Measurements from ENCODE around the gene SMPD4.
A peak's percentile ranks its signal among the peaks of the same experiment; 100 is the strongest.
"Not testable (repeated sequence)": the region's sequence is repeated elsewhere in the genome, so short reads cannot be mapped to it uniquely, and the experiment has no call there.

The SMPD4 gene

DNA sequence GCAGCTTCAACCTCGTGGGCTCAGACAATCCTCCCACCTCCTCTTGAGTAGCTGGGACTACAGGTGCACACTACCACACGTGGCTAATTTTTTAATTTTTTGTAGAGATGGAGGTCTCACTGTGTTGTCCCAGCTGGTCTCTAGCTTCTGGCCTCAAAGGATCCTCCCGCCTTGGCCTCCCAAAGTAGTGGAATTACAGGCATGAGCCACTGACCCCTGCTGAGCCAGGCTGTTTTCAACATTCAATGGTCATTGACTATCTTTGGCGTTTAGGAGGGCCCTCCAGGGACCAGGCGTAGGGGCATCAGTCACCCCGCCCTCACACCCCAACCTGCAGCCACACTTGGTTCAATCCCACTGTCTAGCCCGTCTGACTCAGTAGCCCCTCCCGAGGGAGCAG lies 5.9 kb upstream of the SMPD4 start:
- no peak for DNase-seq

DNA sequence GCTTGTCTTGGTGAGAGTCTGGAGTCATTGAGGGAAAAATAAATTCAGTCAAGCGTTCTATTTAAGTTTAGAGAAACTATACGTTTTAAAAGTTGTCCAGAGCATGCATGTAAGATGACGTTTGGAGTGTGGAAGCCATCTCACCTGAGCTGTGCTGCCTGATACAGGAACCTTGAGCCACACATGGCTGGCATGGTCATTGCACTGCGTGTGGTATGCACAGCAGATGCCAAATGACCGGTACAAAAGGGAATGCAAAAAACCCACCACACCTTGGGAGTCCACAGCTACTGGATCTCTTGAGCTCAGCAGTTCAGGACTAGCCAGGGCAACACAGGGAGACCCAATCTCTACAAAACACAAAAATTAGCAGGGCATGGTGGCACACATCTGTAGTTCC lies 5.0 kb upstream of the SMPD4 start:
- DNase-seq, result no peak

DNA sequence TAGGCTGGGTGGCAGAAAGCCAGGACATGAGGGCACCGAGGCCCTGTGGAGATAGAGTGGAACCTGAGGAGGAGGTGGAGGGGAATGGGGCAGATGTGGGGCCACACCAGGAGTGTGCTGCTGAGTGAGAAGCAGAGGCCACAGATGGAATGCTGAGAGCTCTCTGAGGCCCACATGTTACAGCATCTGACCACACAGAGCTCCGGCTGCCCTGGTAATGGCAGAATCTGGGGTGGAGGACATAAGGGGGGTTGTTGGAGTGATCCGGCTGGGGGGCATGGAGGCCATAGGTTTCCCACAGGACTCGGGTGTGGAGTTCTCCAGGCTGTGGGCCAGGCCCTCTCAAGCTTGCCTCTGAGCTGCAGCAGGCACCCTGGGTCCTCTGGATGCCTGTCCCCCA lies 4.5 kb upstream of the SMPD4 start:
- DNase-seq, result no peak

DNA sequence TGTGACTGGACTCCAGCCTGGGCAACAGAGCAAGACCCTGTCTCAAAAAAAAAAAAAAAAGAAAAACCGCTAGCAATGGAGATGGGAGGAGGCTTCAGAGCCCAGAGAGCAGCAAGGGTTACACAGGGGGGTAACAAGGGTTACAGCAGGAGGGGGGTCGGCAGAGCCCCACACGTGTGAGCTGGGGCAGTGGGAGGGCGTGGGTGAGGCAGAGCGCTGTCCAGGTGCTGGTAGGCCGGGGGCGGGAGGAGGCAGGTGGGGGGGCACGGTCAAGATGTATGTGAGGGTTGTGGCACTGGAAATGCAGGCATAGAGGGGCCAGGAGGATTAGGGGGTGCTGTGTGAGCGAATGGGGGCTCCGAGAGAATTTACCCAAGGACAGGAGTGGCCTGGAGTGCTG lies 4.0 kb upstream of the SMPD4 start:
- no peak for DNase-seq

DNA sequence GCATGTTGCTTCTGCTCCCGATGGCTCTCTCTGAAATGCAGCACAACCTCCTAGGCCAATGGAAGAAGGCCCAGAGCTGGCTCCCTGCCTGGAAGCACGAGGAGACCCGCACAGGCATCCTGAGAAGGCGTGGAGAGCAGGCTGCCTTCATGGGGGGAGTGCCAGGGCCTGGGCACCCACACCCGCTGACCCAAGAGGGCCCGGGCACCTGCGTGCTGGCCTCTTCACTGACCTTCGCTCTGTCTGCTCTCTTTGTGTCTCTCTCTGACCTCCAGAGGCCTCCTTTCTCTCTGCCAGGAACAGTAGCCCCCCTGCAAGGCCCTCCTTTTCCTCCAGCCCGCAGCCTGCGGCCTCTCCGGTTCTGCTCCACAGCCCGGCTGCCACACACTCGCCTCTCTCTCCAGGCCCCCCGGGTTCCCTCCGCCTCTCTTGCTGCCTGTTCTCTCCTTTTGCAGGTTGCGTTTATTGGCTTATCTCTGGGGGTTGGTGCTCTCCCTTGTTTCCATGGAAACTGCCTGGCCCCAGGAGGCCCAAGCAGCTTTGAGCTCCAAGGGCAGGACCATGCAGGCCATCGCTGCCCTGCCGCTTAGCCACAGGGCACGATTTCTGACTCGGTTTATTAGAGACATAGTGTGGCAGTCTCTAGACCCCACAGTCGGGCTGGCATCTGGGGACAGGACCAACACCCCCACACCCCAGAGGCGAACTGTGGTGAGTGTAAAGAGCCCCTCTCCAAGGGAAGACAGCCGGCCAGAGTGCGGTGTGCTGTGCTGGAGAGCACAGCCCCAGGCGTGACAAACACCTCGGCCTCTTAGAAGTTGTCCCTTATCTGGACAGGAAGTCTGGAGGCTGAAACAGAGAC lies 2.3 kb upstream of the SMPD4 start:
- peak; percentile 58 for DNase-seq

DNA sequence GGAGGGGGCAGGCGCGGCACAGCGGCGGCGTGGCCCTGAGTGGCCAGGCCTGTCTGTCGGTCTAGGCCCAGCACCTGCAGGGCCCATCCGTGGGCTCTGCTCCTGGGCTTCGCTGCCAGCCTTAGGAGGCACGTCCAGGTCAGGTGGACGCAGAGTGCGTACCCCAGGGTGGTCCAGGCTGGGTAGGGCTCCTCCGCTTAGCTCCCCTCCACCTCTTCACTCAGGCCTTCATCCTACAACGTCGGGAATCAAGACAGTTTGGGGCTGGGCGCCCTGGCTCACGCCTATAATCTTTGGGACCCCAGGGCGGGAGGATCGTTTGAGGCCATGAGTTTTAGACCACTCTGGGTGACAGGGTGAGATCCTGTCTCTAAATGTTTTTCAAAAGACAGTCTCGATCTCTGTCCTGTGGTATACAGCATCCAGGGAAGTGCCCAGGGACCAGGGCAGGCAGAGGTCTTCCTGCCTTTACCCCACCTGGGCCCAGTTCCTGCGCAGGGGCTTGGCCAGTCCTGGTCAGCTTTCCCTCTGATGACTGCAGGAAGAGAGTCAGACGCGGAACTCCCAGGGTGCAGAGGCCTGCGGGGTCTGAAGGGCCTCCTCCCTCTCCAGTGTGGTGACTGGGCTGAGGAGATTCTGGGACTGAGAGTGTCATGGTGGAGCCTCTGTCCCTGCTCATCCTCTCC lies 1.6 kb upstream of the SMPD4 start:
- not testable (repeated sequence) for DNase-seq

DNA sequence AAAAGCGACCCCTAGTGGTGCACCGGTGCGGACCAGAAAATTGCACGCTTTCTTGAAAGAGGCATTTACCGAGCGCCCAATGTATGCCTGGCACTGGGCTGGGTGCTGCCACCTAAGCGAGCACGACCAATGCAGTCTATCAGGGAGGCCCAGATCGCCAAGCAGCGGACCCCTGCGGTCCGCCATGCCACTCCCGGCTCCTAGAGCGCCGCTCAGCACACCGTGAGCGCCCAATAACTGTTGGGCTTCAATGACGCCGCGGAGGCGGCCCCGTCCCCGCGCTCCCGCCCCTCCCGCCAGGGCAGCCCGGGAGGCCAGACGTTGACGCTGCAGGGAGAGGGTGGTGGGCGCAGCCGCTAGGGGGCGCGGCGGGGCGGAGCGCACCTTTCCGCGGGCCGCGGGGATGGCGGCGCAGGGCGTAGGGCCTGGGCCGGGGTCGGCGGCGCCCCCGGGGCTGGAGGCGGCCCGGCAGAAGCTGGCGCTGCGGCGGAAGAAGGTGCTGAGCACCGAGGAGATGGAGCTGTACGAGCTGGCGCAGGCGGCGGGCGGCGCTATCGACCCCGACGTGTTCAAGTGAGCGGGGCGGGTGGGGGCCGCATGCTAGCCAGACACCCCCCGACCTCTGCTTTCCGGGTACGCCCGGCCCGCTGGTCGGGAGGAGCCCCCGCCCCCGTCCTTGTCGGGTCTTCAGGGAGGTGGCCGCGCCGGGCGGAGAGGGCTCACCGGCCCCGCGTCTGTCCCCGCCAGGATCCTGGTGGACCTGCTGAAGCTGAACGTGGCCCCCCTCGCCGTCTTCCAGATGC lies 679 bp upstream of the SMPD4 start, which contains the start of gene MZT2B:
Gene MZT2B (plus strand): TSS at position 383 of the 803 bp plus-strand sequence. CDS start 21 bp downstream, at position 404.
- DNase-seq, result peak; percentile 93

DNA sequence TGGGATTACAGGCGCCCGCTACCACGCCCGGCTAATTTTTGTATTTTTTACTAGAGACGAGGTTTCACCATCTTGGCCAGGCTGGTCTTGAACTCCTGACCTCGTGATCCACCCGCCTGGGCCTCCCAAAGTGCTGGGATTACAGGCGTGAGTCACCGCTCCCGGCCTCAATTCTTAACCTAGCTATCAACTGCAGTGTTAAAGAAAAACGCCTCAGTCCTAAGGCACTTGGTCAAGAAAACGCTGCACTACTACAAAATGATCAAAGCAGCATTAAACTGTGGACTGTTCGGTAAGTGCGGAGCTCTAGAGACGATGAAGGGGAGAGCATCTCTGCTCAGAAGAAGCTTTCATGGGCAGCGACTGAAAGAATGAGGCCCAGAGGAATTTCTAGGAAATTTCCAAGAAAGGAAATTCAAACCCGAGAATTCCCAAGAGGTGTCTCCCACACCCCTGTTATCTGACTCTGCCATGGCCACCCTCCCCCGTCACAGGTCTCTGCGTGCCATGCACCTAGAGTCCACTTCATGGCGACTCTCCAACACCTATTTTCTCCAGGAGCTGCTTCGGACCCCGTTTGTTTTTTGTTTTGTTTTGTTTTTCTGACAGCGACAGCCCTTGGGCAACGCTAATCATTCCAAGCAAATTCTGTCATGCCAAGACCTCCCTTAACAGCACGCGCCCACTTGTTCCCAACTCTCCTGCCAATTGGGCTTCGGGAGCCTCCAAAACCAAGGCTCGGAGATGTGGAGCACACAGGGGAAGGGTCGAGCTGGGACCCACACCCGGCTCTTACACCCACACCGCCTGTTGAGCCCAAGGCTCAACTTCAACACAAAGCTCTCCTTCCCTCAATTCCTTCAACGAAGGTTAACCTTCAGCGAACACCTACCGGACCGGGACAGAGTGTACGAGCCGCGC lies 738 bp downstream of the SMPD4 start:
- not testable (repeated sequence) for DNase-seq

DNA sequence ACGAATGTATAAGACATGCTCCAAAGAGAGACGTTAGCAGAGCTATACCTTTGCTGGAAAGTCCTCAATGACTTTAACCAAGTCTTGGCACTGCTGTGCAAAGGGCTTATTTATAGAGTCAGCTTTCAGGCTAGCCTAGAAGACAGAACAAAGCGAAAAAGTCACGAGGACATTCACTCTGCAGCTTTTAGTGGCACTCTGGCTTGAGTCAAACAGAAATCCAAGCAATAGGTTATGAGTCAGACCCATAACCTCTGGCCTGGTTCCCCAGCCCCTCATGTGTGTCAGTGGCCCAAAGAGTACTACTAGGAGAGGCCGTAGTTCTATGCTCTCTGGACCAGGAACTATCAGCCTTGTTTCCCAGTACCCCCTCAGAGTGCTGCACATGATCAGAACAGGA lies 6.5 kb downstream of the SMPD4 start:
- not testable (repeated sequence) for DNase-seq

DNA sequence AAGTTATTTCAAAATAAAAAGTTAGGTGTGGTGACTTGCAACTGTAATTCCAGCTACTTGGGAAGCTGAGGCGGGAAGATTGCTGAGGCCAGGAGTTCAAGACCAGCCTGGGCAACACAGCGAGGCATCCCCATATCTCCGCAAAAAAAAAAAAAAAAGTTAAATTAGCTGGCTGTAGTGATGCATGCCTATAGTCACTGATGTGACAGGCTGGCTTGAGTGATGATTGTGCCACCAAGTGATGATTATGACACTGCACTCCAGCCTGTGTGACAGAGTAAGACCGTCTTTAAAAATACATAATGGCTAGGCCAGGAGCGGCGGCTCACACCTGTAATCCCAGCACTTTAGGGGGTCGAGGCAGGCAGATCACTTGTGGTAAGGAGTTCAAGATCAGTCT lies 11.5 kb downstream of the SMPD4 start:
- no peak for DNase-seq

DNA sequence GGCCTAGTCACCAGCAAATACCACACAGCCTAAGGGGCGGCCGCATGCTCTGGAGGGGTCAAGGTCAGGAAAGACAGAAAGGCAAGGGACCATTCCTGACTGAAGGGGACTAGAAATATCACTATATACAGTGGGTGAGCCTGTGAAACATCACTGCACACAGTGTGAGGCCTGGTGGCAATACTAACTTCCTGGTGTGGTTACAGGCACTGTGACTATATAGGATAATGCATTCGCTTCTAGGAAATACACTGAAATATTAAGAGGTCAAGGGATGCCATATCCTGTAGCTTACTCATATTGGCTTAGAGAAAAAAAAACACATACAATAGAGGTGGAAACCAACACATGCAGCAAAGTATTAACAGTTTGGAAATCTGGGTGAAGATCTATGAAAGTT lies 12.2 kb downstream of the SMPD4 start:
- DNase-seq, result not testable (repeated sequence)

DNA sequence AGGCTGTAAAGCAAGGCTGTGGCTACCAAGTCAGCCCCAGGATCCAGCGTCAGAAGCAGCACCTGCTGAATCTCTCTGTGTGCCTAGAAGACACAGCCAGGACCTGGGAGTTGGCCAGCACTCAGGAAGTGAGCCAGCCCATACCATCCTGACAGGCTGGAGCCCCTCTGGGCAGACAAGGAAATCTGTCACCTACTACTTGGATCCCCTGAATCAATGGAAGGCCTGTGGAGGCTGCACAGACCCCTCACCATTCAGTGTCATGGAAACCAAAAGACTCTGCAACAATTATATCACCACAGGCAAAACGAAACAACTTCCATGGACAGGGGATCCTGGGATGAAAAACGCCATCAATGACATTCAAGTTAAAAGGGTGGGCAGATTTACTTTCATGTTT lies 14.8 kb downstream of the SMPD4 start:
- not testable (repeated sequence) for DNase-seq

DNA sequence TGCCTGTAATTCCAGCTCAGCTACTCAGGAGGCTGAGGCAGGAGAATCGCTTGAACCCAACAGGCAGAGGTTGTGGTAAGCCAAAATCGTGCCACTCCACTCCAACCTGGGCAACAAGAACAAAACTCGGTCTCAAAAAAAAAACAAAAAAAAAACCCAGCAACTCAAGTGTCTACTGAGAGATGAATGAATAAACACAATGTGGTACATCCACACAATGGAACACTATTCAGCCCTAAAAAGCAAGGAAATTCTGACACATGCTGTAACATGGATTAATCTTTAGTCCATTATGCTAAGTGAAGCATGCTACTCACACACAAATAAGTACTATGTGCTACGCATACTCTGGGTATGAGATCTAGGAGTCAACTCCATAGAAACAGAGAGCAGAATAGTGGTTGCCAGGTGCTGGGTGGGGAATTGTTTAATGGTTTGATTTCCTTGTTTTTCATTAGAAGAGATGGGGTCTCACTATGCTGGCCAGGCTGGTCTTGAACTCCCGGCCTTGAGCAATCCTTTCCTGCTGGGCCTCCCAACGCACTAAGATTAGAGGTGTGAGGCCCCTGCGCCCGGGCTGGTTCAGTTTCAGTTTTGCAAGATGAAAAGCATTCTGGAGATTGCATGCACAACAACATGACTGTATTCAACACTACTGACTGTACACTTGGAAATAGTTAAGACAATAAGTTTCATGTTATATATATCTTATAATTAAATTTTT lies 15.9 kb downstream of the SMPD4 start:
- DNase-seq, result no peak

DNA sequence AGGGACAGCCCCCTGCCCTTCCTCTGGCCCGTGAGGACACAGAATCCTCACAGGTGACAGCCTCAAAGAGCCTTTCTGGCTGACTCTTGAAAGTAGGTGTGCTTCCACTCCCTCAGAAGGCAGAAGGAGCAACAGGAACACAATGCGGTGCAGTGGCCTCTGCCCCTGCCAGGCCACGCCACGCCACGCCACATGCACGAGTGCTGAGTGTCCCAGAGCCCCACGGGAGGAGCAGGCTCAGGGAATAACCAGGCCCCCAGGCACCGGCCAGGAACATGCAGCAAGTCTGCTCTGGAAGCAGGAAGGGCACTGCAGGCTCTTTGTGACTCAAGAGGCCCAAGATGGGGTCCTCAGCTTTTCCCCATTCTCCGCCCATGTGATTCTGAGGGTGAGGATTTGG lies 18.4 kb downstream of the SMPD4 start:
- DNase-seq, result no peak

DNA sequence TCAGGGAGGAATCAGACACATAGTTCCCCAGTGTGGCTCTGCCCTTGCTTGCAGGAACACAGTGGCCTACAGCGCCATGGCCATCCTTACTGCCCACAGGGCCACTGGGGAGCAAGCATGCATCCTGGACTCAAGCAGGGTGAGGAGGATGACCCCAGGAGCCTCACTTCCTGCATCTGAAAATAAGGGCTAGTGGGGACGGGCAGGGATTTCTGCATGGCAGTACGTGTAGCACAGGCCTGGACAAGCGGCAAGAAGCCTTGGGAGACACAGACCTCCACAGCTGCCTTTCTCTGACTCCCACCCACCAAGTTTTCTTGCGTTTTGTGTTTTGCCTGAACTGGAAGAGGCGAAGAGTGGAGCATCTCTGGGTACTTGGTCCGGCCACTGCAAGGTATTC lies 18.9 kb downstream of the SMPD4 start:
- DNase-seq, result not testable (repeated sequence)

DNA sequence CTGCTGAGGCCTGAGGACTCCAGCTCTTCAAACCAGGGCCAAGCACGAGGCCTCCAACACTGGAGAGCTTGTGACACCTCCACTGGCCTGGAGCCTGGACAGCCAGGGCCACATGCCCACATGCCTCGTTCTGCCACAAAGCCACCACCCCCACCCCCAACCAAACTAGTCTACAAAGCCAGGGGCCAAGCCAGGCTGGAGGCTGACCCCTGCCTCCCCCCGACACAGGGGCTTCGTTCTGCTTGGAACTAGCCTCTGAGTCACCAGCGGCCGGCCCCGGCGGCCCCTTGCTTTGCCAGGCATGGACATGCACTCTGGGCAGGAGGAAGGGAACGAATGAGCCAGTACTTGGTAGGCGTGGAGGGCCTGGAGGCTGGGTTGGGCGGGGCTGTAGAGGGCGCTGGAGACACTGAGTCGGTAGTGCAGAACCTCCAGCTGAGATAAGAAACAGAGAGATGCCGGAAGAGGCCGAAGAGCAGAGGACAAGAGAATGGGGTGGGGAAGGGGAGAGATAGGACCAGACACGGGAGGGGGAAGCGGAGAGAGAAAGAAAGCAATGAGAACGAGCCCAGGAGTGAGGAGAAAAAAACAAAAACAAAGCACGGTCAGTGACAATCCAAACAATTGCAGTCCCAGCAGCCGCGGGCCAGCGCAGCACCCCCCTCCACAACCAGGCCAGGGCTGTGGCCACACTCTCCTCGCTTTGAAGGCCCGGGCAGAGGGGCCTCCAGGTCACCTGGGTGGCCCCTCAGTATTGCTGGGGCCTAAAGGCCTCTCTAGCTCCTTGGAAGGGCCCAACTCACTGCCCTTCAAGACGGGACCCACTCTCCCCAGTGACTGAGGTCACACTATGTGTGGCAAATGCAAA lies 20.3 kb downstream of the SMPD4 start:
- peak; percentile 28 for DNase-seq

DNA sequence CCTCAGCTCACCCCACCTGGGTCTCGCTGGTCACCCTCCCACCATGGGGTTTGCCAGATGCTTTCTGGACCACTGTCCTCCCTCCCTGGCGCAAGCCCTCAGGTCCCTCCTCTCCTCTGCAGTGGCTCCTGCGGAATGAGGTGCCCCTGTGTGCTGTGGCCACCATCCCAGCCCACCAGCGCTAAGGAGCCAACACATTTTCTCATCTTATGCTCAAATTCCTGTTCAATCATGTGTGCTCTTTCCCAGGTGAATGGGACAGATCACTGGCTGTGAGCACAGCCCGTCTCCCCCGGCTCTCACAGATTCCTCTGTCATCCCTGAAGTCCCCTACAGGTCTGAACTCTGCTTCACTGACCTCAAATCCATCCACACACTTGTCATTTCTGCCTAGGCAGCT lies 21.3 kb downstream of the SMPD4 start:
- DNase-seq, result no peak

DNA sequence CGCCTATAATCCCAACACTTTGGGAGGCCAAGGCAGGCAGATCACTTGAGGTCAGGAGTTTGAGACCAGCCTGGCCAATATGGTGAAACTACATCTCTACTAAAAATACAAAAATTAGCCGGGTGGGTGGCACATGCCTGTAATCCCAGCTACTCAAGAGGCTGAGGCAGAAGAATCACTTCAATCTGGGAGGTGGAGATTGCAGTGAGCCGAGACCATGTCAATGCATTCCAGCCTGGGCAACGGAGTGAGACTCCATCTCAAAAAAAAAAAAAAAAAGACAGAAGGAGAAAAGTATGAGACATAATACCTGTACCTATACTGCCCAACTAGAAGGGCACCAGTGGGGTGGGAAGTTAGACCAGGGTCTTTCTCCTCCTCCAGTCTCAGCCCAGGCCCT lies 22.0 kb downstream of the SMPD4 start:
- DNase-seq, result not testable (repeated sequence)

DNA sequence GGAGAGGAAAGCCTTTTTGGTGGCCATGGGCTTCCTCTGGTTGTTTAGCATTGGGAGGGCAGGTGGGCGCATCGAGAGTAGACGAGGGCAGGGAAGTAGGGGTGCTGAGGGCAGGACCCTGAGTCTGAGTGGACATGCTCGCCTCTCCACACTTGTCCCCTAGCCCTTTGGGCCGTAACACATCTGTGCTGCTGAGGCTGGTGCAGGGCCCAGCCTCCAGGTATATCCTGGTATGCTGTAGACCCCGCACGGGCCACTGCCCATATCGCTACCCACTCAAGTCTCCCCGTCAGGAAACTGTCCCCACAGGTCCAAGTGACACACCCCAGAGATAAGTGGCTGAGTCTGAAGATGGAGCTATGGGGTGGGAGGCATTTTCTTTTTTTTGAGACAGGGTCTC lies 22.8 kb downstream of the SMPD4 start:
- no peak for DNase-seq

DNA sequence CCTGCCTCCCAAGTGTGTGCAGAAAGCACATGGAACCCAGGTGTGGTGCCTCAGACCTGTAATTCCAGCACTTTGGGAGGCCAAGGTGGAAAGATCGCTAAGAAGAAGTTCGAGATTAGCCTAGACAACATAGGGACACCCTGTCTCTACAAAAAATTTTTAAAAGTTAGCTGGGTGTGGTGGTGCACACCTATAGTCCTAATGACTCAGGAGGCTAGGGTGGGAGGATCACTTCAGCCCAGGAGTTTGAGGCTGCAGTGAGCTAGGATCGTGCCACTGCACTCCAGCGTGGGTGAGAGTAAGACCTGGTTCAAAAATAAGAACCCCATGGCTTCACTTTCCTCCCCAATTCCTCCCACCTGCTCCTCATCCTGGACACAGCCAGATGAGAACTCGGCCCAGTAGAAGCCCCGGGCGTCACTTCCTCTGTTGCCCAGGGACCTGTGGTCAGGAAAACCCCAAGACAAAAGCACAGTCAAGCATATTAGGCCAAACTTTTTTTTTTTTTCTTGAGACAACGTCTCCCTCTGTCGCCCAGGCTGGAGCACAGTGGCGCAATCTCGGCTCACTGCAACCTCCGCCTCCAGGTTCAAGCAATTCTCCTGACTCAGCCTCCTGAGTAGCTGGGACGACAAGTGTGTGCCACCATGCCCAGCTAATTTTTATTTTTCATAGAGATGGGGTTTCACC lies 23.4 kb downstream of the SMPD4 start:
- peak; percentile 12 for DNase-seq
